SK-N-SH (cell line): ENCODE results near the gene IRGQ. TPM values are rescaled to one million over a fixed set of nuclear protein-coding genes. Genes with fewer than 3 reads are reported as not detected.

Experiments used
- CTCF ChIA-PET: fragments of 300-600, 350-600 bp; formaldehyde crosslinking; extraction: SDS; loops from one replicate; lab custom pipeline; 2021; lab: Yijun Ruan, JAX
- POLR2A ChIA-PET: fragments of 350-600 bp; sonication (Branson Sonifier 250); formaldehyde crosslinking; extraction: SDS; loops from one replicate; lab custom pipeline; 2020; ENCODE audit warnings: antibody characterized with exemption, inconsistent platforms; lab: Yijun Ruan, JAX
- DNase-seq: peaks from one replicate; pipeline ENCODE4 v3.0.0; 2012
- H2AFZ ChIP-seq: fragments of 200-600 bp; sonication (generic); 2 replicates; pipeline ENCODE4 v1.8.1; 2016; ENCODE audit warnings: antibody characterized with exemption, mild to moderate bottlenecking, low read depth
- H3F3A ChIP-seq: fragments of 200-600 bp; sonication (generic); replicated peaks from 2 replicates; pipeline ENCODE3; 2016; ENCODE audit warnings: antibody characterized with exemption, mild to moderate bottlenecking; ENCODE audit not compliant: insufficient read depth
- H3K27ac ChIP-seq, 2 experiments: fragments of 200-500 bp in 1 of 2; fragments of 200-600 bp in 1 of 2; sonication (Bioruptor generic) in 1 of 2; sonication (generic), shearing (Covaris generic) in 1 of 2; 2 replicates each; pipeline versions ENCODE4 v1.5.1 to v1.6.1; 2014 to 2016; ENCODE audit warnings: low read depth in 2 of 2, inconsistent platforms in 1 of 2, low read length in 1 of 2, mild to moderate bottlenecking in 1 of 2, mixed read lengths in 1 of 2
- H3K27me3 ChIP-seq: fragments of 200-600 bp; sonication (generic), shearing (Covaris generic); 2 replicates; pipeline ENCODE4 v1.6.1; 2016; ENCODE audit warnings: mixed run types; ENCODE audit not compliant: insufficient read depth
- H3K36me3 ChIP-seq, 2 experiments: fragments of 200-500 bp in 1 of 2; fragments of 200-600 bp in 1 of 2; sonication (Bioruptor generic) in 1 of 2; sonication (generic) in 1 of 2; replicated peaks in 1 of 2; 2 replicates each; pipeline versions ENCODE3 to v1.5.1; 2014 to 2016; ENCODE audit warnings: low read length in 1 of 2, mild to moderate bottlenecking in 1 of 2; ENCODE audit not compliant: insufficient read depth in 2 of 2, control insufficient read depth in 1 of 2
- H3K4me1 ChIP-seq, 2 experiments: fragments of 200-500 bp in 1 of 2; fragments of 200-600 bp in 1 of 2; sonication (Bioruptor generic) in 1 of 2; sonication (generic), shearing (Covaris generic) in 1 of 2; 2 replicates each; pipeline versions ENCODE4 v1.5.1 to v1.6.1; 2014 to 2016; ENCODE audit warnings: low read depth in 1 of 2, low read length in 1 of 2, mixed run types in 1 of 2; ENCODE audit not compliant: insufficient read depth in 2 of 2, control insufficient read depth in 1 of 2
- H3K4me2 ChIP-seq: fragments of 200-600 bp; sonication (generic), shearing (Covaris generic); 2 replicates; pipeline ENCODE4 v1.6.1; 2017; ENCODE audit warnings: mixed run types
- H3K4me3 ChIP-seq, 2 experiments: fragments of 200-500 bp in 1 of 2; fragments of 200-600 bp in 1 of 2; sonication (Bioruptor generic) in 1 of 2; sonication (generic), shearing (Covaris generic) in 1 of 2; 2 replicates each; pipeline versions ENCODE4 v1.5.1 to v1.8.1; 2014 to 2016; ENCODE audit warnings: low read depth in 2 of 2, inconsistent platforms in 1 of 2, low read length in 1 of 2, mild to moderate bottlenecking in 1 of 2, mixed read lengths in 1 of 2, moderate library complexity in 1 of 2
- H3K79me2 ChIP-seq: fragments of 200-600 bp; sonication (generic); 2 replicates; pipeline ENCODE4 v1.8.1; 2017; ENCODE audit warnings: mild to moderate bottlenecking; ENCODE audit not compliant: insufficient read depth
- H3K9ac ChIP-seq: fragments of 200-600 bp; sonication (generic); 2 replicates; pipeline ENCODE4 v1.6.1; 2017; ENCODE audit warnings: mixed run types
- H3K9me2 ChIP-seq: fragments of 200-600 bp; sonication (generic); 2 replicates; pipeline ENCODE4 v1.6.1; 2017; ENCODE audit warnings: mixed run types
- H3K9me3 ChIP-seq: fragments of 200-600 bp; sonication (generic); 2 replicates; pipeline ENCODE4 v1.6.1; 2017; ENCODE audit warnings: mixed run types, mild to moderate bottlenecking, moderate library complexity
- H4K20me1 ChIP-seq: fragments of 200-600 bp; sonication (generic); 2 replicates; pipeline ENCODE4 v1.6.1; 2017; ENCODE audit warnings: mild to moderate bottlenecking, mixed run types; ENCODE audit not compliant: insufficient read depth
- ELF1 ChIP-seq: IDR thresholded peaks from 2 replicates; pipeline ENCODE4 v1.4.0; 2012
- IRF3 ChIP-seq: fragments of 150-350 bp; IDR thresholded peaks from 2 replicates; pipeline ENCODE4 v1.6.1; 2016; ENCODE audit warnings: mild to moderate bottlenecking, low read depth, low read length
- MXI1 ChIP-seq: IDR thresholded peaks from 2 replicates; pipeline ENCODE4 v1.6.1; 2012; ENCODE audit warnings: mild to moderate bottlenecking, low read depth, low read length, improper control_type of control experiment
- NFIC ChIP-seq: IDR thresholded peaks from 2 replicates; pipeline ENCODE4 v1.4.0; 2012; ENCODE audit warnings: borderline replicate concordance
- POLR2AphosphoS5 ChIP-seq: IDR thresholded peaks from 2 replicates; pipeline ENCODE4 v1.6.1; 2012; ENCODE audit warnings: low read depth, low read length
- RAD21 ChIP-seq: IDR thresholded peaks from 2 replicates; pipeline ENCODE4 v1.6.1; 2012; ENCODE audit warnings: mild to moderate bottlenecking, low read length
- REST ChIP-seq: IDR thresholded peaks from 2 replicates; pipeline ENCODE4 v1.6.1; 2012; ENCODE audit warnings: mild to moderate bottlenecking, low read depth, low read length, moderate library complexity
- RFX5 ChIP-seq: IDR thresholded peaks from 2 replicates; pipeline ENCODE4 v1.6.1; 2012; ENCODE audit warnings: mild to moderate bottlenecking, improper control_type of control experiment, low read length
- SMC3 ChIP-seq: IDR thresholded peaks from 2 replicates; pipeline ENCODE4 v1.6.1; 2012; ENCODE audit warnings: low read depth, low read length, improper control_type of control experiment
- TAF1 ChIP-seq: IDR thresholded peaks from 2 replicates; pipeline ENCODE4 v1.6.1; 2012; ENCODE audit warnings: low read depth, mild to moderate bottlenecking, low read length, moderate library complexity, borderline replicate concordance
- TEAD4 ChIP-seq: IDR thresholded peaks from 2 replicates; pipeline ENCODE4 v1.4.0; 2012; ENCODE audit warnings: mild to moderate bottlenecking, borderline replicate concordance; ENCODE audit not compliant: insufficient read depth
- YY1 ChIP-seq: IDR thresholded peaks from 2 replicates; pipeline ENCODE4 v1.4.0; 2012; ENCODE audit warnings: low read depth, mild to moderate bottlenecking
- ZBTB33 ChIP-seq: IDR thresholded peaks from 2 replicates; pipeline ENCODE4 v1.4.0; 2012; ENCODE audit warnings: low read depth, borderline replicate concordance
- WGBS: methylation state at CpG from one replicate; pipeline ENCODE4 v1.1.6; 2017; ENCODE audit warnings: low lambda C conversion rate; 5-methylcytosine and 5-hydroxymethylcytosine counted together
- polyA plus RNA-seq, 3 experiments: library from polyadenylated mRNA; depleted of rRNA; stranded (reverse); fragments of >200 nt; gene quantifications; 2 replicates each; pipeline ENCODE4 v1.2.3, GENCODE V29; 2012

IRGQ gene
- polyA plus RNA-seq, 1 of the 3 experiments (the other 2 are of a cell fraction) = 8.4 TPM

- ChIA-PET CTCF (interaction anchor here (0.6 to 3.7 kb wide), 5 partner anchors 10 to 71 kb away, joined by 3 to 43 read pairs (median 3); no protein-coding TSS in a partner anchor), POLR2A (interaction anchor here (1.7 kb wide), 1 partner anchor 22 kb away, joined by 4 read pairs; the partner anchor contains the start of gene ZNF576)
- WGBS = 16% methylated on average over 11 of the region's 12 CpGs
- Histone ChIP-seq H3F3A (no peaks in the 10 kb centered on the region), H3K4me2 (peak overlapping the region; percentile 93), H2AFZ (peak overlapping the region; percentile 93), H3K36me3 (peaks cover 0 to 9% of the 10 kb centered on the region in 2 experiments), H3K9ac (peak overlapping the region; percentile 96), H3K27ac (peak overlapping the region; percentile 77 to 80), H3K9me2 (no peaks in the 10 kb centered on the region), H4K20me1 (no peaks in the 10 kb centered on the region), H3K4me1 (peaks cover 0 to 15% of the 10 kb centered on the region in 2 experiments; a peak in 1 of 4 replicates), H3K9me3 (no peaks in the 10 kb centered on the region), H3K79me2 (peaks cover 34% of the 10 kb centered on the region; the same call in 1 of the 2 replicates), H3K27me3 (no peaks in the 10 kb centered on the region), H3K4me3 (peak overlapping the region; percentile 75 to 91)
- TF ChIP-seq SMC3 (no peak), REST (no peak), POLR2AphosphoS5 (no peak), YY1 (no peak), MXI1 (no peak), IRF3 (no peak), ELF1 (no peak), TEAD4 (no peak), RFX5 (no peak), NFIC (no peak), RAD21 (no peak), ZBTB33 (no peak), TAF1 (no peak)
- DNase-seq = no peak
Observed at GRCh38 chr19:43574424-43575155, 21.3 kb downstream of the IRGQ start.
